ENCODE measurements around the gene PPARD.

Gene PPARD

DNA sequence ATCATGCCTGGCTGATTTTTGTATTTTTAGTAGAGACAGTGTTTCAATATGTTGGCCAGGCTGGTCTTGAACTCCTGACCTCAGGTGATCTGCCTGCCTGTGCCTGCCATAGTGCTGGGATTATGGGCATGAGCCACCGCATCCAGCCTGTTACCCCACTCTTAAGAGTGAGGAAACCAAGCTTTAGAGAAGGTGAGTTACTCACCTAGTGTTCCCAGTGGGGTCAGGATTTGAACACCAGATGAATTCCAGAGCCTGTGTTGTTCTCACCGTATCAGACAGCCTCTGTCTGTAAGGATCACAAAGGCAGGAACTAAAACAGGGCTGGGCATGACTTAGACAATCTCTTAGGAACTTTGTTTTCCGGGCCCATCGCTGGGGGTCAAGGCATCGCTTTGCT, 100.3 kb downstream of the PPARD start:
- no peak for DNase-seq

DNA sequence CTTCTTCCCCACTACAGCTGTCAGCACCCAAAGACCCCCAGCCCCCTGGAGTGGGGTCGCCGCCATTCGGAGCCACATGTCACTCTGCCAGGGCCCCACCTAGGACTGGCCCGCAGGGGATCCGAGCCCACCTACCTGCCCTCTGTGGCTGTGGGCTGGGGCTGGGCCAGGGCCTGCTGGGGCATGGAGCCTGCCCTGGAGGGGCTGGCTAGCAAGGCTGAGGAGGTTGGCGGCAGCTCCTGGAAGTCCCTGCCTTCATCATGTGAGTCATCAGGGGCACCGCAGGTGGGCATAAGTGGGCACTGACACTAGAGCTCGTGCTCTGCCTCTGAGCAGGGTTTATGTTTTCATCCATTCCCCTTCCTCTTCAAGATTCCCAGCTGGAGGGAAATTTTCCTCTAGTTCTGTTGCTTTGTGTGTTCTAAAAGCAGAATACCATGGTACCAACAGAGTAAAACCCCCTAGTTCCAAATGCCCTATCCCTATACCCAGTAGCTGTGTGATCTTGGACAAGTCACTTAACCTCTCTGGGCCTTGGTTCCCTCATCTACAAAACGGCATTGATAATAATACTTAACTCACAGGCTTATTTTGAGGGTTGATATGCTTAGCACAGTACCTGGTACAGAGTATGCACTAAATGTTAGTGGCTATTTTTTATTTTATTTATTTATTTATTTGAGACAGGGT, 101.1 kb downstream of the PPARD start:
- no peak for DNase-seq

DNA sequence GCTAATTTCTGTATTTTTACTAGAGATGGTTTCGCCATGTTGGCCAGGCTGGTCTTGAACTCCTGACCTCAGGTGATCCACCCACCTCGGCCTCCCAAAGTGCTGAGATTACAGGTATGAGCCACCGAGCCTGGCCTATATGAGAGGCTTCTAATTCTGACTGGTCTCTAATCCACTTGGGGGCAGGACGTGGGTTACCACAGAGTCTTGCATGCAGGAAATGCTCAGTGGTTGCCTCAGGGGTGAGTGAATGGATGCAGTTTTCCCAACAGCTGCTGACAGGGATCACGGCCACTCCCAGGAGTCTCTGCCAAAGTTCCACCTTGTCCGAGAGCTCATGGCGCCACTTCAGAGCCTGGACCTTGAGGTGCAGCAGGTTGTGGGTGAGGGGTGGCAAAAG, 103.3 kb downstream of the PPARD start:
- peak; percentile 23 for DNase-seq

DNA sequence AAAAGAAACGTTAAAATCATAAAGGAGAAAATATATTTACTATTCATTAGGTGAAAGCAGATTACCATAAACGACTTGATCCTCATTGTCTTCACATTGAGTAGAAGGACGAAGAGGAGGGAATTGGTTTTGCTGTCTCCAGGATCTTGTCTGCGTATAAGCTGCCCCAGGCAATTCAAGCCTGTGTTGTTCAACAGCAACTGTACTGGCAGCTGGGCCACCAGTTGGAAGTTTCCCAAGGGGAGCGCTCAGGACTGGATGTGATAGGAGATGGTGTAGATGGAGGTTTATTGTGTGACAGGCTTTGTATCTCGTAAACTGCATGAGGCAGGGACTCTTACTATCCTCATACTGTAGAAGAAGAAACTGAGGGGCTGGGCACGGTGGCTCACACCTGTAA, 105.8 kb downstream of the PPARD start:
- DNase-seq: no peak

DNA sequence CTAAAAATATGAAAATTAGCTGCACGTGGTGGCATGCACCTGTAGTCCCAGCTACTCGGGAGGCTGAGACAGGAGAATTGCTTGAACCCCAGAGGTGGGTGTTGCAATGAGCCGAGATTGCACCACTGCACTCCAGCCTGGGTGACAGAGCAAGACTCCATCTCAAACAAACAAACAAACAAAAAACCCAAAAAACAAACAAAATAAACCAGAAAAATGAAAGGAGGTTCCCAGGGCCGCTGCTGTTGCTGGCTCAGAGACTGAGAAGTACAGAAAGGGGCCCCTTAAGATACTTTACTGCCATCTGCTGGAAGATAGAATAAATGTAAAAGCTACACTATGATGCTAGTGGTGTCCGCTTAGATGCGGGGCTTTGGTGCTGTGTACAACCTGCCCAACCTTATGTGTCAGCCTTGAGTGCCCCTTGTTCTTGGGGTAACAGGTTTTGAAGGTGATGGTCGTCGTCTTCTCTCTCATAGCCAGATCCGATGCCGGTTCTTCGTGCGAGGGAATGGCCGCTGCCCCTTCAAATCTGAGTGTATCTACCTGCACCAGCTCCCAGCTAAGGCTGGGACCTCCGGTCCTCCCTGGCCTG, 107.0 kb downstream of the PPARD start:
- peak; percentile 49 for DNase-seq

DNA sequence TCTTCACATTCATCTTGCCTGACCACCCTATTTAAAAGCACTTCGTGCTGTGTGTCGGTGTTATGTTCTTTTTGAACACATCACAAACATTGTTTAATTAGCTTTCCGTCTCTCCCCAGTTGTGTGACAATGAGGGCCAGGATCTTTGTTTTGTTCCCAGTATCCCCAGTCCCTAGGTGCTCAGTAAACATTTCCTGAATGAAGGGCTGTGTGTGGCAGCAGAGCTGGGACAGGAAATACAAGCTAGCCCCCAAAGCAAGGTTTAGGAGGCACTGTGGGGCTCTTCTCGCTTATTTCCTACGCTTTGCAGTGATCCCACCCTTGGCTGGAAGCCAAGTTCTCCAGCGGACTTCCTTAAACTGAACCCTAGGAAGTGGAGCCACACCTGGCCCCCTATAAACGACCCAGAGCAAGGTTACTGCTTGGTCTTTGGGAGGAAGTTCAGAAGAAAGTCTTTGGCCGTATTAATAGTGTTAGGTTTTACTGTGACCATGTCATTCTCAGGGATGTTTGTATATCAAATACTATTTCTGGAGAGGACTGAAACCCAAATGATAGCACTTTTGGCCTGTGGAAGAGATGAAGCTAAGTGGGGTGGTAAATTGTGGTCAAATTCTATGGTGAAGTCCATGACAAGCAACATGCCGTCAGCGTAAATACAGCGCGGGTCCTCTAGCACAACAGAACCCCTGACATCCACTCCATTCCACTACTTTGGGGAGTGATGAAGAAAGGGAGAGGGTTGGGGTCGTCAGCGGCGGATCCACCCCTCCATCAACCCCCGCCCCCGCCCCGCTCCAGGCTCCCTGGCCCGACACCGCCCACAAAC, 109.2 kb downstream of the PPARD start:
- DNase-seq: no peak

DNA sequence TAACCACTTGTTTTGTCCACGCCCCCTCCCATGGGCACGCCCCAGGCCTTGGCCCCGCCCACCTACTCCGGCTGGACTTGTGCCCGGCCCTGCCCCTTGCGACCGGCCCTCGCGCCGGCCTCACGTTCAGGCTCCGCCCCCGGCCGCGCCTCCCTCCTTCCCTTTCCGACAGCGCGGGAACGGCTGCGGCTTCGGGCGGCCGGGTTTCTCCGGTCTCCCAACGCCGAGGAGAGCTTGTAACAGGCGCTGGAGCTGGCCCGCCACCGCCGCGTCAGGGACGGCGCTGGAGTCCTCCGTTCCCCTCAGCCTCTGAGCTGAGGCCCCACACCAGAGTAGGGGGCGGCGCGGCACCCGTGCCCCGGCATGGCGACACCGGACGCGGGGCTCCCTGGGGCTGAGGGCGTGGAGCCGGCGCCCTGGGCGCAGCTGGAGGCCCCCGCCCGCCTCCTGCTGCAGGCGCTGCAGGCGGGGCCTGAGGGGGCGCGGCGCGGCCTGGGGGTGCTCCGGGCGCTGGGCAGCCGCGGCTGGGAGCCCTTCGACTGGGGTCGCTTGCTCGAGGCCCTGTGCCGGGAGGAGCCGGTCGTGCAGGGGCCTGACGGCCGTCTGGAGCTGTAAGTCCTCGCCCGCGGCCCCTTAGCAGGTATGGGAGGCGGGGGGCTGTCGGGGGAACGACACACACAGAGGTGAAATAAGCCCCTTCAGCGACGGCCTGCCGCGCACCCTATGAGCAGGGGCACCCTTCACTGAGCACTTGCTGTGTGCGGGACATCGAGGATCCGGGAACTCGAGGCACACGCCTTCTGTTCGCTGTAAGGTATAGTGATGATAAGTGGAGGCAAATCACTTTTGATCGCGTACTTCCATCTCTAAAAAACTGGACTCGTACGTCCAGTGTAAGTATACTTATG, 110.1 kb downstream of the PPARD start, which contains the start of gene FANCE:
Gene FANCE, plus strand, starts transcription at position 156 of the 908 bp plus-strand sequence. Its CDS starts 208 bp downstream, at position 364.
- peak; percentile 94 for DNase-seq

DNA sequence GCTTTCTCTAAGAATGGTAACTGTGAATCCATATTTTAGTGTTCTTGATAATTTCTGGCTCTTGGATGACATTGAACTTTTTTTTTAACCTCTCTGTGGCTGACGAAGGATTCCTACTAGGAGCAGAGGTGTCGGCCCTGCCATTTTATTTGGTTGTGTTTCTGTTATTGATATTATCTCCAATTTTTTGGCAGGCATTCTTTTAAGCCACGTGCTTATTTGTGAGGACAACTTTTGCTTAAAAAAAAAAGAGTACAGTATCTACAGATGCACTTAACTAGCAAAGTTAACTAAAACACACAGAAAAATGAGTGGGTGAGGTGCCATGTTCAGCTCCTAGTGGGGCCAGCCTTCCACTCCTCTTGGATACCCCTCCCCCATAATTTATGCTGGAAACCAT, 110.9 kb downstream of the PPARD start:
- no peak for DNase-seq

DNA sequence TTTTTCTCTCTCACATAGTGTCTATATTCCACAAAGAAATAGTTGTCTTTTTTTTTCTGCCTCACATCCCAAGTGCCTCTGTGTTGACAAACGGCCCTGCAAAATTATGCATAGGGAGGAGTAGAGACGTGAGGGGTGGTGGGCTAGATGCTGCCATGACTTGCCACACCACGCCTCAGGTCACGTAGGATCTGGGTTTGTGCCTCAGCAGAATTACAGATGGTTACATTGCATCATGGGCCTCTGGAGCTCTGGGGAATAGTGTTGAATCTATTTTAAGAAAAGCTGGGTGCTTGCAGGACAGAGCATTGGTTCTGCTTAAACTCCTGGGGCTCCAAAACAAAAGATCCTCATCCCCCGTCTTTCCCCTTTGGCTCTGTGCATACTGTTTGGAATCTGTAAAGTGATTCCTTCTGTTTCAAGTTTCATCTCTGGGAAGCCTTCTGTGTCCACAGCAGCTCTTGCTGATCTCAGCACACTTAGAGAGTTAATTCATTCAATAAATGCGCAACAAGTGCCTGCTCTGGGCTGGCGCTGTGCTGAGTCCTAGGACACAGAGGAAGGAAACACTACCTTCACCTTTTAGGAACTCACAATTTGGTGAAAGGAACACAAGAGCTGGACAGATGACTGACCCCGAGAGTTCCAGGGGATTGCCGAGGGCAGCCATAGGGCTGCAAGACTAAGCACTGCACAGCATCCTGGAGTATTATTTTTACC, 112.2 kb downstream of the PPARD start:
- no peak for DNase-seq

DNA sequence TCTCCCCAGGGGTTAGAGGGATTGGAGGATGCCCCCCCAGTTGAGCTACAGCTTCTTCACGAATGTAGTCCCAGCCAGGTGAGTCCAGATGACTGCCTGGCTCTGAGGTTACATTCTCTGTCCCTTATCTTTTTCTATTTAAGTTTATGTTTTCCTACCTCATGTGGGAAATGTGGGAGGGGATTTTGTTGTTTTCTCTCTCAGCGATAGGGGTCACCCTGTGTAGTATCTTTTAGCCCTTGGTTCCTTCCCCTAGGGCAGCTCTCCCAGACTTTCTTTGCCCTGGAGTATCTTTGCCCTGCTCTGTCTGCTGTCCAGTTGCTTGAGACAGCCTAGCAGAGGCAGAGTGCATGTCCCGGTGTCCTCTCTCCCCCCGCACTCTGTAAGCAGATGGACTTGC, 115.5 kb downstream of the PPARD start:
- DNase-seq: no peak

DNA sequence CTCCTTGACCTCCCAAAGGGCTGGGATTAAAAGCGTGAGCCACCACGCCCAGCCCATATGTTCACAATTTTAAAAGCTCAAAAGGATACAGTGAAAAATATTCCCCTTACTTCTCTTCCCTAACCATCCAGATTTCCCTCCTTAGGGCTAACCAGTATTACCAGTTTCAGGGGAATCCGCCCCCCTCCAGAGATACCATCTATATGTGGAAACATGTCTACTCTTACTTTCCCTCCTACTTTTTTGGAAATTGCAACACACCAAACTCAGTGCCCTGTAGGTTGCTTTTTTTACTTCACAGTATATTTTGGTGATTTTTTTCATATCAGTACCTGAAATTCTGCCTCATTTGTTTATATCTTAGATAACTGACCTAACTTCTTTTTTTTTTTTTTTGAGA, 118.9 kb downstream of the PPARD start:
- DNase-seq: no peak

DNA sequence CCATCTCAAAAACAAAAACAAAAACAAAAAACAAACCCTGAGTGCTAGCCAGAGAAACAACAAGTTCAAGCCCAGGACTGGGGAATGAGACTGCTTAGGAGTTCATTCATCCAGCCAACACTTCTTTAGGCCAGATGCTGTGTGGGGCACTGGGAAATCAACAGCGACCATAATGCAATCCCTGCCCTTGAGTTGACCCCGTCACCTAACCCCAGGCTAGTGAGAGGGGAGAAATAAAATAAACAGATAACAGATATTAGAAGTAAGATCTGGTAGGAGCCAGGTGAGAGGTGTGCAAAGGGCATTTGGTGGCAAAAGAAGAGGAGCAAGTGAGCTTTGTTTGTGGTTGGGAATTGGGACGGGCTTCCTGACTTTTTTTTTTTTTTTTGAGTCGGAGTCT, 120.9 kb downstream of the PPARD start:
- no peak for DNase-seq

DNA sequence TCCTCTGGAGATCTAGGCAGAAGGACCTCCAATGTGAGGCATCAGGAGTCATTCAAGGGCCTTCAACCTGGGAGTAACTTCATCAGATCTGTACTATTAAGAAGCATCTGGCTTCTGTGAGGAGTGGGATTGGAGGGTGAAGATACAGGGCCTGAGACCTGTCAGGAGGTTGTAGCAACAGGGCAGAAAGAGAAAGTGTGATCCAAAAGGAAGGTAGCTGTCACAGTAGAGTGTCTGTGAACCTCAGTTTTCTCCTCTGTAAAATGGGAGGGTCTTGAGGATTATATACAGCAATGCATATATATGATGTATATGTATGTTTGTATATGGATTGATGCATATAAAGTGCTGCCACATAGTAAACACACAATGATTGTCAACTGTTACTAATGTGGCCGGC, 123.3 kb downstream of the PPARD start:
- no peak for DNase-seq

DNA sequence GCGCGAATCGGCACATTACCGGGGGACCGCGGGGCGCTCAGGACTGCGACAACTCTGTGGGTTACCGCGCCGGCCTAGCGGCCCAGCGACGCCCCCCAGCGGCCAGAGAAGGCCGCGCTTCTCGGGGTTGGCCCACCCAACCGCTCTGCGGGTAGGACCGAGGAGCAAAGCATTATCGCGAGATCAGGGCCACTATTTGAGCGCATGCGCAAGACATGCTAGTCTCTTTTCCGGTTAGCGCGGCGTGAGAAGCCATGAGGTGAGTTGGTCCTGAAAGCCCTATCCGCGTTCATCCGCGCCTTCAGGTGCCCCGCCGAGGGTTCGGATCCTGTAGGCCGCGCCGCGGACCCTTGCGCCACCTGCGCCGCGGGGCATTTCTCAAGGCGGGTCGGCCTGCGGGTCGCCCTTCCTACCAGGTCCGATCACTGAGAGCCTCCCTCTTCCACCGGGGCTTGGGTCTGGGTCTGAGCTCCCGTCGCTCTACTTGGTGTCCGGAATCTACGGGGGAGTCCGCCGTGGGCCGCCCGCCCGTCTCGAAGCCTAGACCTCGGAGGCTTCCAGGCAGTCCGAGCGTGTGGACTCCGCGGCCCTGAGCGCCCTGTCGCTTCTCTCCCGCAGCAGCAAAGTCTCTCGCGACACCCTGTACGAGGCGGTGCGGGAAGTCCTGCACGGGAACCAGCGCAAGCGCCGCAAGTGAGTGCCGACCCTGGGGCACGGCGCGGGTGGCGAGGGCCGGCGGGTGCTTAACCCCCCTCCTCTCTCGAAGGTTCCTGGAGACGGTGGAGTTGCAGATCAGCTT, 126.0 kb downstream of the PPARD start, which contains the start of gene RPL10A:
Gene RPL10A, plus strand, starts transcription at position 221 of the 799 bp plus-strand sequence. Its CDS starts 34 bp downstream, at position 255.
- DNase-seq: peak; percentile 96

DNA sequence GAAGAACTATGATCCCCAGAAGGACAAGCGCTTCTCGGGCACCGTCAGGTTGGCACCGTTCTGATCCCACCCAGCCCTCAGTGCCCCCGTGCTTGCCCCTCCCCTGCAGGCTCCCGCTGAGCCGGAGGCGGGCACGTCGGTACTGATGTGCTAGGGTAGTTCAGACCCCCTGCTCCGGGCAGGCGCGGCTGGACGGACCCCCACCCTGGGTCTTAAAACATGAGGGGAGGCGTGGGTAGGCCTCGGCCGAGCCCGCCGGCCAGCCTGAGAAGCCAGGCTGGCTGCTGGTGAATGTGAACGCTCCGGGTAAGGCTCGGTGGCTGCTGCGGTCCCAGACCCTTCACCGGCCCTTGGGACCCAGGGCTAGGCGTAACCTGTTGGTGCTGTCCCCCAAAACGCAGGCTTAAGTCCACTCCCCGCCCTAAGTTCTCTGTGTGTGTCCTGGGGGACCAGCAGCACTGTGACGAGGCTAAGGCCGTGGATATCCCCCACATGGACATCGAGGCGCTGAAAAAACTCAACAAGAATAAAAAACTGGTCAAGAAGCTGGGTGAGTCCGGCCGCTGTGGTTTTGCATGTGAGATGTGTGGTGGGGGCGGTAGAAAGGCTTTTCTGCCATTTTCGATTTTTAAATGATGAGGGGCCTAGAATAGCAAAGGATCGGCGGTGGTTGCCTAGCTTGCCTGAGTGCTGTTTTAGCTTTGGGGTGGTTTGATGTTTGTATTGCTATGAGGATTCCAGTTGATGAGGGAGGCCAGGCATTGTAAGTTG, 126.8 kb downstream of the PPARD start:
- DNase-seq: no peak

DNA sequence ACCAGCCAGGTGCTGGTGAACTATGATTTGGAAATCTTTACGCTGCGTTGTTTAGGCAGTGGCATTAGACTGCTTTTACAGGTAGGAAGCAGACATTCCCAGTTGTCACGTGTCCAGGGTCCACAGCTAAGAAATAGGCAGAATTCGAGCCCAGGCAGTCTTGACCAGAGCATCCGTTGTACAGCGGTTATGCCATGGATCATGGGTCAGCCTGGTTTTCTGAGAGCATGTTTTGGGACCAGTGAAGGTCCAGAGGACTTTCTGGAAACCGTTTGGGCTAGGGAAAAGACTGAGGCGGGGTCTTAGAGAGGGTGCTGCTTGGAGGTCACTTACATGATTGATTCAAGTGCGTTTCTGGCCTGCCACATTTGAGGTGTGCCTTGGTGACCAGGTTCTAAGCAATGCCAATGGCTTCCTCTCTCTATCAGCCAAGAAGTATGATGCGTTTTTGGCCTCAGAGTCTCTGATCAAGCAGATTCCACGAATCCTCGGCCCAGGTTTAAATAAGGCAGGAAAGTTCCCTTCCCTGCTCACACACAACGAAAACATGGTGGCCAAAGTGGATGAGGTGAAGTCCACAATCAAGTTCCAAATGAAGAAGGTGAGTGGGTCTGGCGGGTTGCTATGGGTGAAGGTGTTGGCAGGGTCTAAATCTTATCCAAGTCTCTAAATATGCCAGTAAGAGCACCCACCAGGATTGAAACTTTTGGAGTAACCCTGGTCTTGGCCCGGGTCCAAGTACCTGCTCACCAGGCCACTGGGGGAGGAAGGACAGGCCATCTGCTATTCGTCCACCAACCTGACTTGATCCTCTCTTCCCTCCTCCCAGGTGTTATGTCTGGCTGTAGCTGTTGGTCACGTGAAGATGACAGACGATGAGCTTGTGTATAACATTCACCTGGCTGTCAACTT, 127.6 kb downstream of the PPARD start:
- no peak for DNase-seq

DNA sequence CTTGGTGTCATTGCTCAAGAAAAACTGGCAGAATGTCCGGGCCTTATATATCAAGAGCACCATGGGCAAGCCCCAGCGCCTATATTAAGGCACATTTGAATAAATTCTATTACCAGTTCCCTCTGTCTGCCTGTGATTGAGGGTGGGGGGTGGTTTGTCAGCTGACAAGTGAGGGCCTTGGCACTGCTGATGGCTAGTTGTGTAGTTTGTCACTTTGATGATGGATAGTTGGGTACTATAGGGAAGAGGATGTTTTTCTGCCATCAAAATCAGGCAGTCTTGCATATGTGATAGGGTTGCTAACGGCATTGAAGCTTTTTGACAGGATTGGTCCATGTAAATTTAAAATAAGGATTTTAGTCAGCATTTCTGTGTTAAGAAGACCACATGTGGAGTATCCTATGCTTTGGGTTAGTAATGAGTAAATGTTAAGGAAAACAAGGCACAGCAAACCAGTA, 128.3 kb downstream of the PPARD start:
- no peak for DNase-seq

DNA sequence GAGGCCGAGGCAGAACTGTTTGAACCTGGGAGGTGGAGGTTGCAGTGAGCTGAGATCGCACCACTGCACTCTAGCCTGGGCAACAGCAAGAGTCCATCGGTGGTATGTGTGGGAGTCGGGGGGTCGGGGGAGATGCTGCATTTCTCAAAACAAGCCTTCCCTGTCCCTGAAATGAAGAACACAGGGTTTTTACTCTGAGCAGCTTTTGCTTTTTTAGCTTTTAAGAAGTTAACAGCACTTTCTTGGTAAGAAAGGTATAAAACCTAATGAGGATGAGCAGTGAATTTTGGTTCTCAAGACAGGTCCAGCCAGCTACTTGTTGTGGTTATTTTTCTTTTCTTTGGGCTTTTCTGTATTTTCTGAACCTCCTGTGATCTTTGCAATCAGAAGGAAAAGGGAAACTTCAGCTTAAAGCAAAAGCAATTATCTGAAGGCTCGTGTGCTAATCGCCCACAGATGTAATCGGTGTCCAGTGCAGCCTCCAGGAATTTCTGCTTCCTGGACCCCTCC, 129.5 kb downstream of the PPARD start:
- DNase-seq: no peak
